GM23248 (cell line): ENCODE data around the gene FAM98B.

ENCODE experiments used
- EZH2 ChIP-seq: fragments of 200-600 bp; sonication (generic); IDR thresholded peaks from 2 replicates; pipeline ENCODE4 v1.6.1; 2018; ENCODE audit warnings: antibody characterized with exemption, mild to moderate bottlenecking; ENCODE audit not compliant: insufficient read depth, poor library complexity, severe bottlenecking
- EZH2phosphoT487 ChIP-seq: fragments of 200-600 bp; sonication (generic); IDR thresholded peaks from 2 replicates; pipeline ENCODE4 v1.6.1; 2018; ENCODE audit warnings: antibody characterized with exemption, moderate library complexity, mild to moderate bottlenecking, low read depth; ENCODE audit not compliant: insufficient read depth

GRCh38 chr15:38499651-38500050 is 45.7 kb downstream of the FAM98B start:
- no peak for TF ChIP-seq EZH2
- no peak for TF ChIP-seq EZH2phosphoT487
